Pulmonary artery endothelial cell (primary cell): ENCODE results near the gene LRRFIP2. TPM values are rescaled to one million over a fixed set of nuclear protein-coding genes. Genes with fewer than 3 reads are reported as not detected.

ENCODE experiments used
- DNase-seq: peaks from one replicate; pipeline ENCODE4 v3.0.0-alpha.2; 2011; ENCODE audit warnings: low read depth, low spot score
- total RNA-seq: library from RNA; depleted of rRNA; stranded (reverse); fragments of >200 nt; gene quantifications from 2 replicates; pipeline ENCODE4 v1.2.3, GENCODE V29; 2014

The LRRFIP2 gene
- total RNA-seq, 1 donor from 2014 or later, result 61.3 TPM

DNA sequence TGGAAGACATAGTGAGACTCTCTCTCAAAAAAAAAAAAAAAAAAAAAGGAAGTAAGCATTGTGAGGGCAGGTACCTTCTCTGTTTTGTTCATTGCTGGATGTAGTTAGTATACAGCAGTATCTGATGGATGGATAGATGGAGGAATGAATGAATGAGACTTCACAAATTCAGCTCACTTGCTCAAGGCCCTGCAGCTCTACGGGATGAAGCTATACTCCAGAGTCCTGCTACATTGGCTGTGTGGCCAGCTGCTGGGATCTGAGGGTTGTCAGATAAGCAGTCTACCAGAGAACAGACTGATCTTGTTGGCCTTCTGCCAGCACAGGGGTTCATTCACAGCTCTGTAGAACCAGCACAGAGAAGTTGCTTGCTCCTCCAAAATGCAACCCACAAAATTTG lies 146.1 kb downstream of the LRRFIP2 start:
- no peak for DNase-seq

GRCh38 chr3:37026851-37027250 lies 147.5 kb downstream of the LRRFIP2 start:
- DNase-seq, result no peak

GRCh38 chr3:37025561-37026335 lies 148.6 kb downstream of the LRRFIP2 start:
- DNase-seq, result no peak

GRCh38 chr3:37024820-37025405 lies 149.5 kb downstream of the LRRFIP2 start:
- DNase-seq, result no peak

DNA sequence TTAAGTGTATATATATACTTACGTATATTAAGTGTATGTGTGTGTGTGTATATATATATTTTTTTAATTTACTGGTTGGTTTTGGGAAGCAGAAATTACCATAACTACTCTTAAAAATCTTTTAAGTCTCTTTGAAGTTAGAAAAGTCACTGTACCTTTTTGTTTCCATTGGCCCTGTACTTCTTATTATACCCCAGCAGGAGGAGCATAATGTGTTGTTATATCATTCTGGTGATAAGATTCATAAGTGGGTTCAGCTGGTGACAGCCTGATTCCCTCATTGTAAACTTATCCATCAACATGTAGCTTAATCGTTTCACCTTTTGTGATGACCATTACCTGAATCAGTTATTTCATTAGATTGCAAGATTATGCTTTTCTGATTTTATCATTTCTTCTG lies 150.3 kb downstream of the LRRFIP2 start:
- no peak for DNase-seq

GRCh38 chr3:37017683-37018082 lies 156.7 kb downstream of the LRRFIP2 start:
- DNase-seq, result no peak

DNA sequence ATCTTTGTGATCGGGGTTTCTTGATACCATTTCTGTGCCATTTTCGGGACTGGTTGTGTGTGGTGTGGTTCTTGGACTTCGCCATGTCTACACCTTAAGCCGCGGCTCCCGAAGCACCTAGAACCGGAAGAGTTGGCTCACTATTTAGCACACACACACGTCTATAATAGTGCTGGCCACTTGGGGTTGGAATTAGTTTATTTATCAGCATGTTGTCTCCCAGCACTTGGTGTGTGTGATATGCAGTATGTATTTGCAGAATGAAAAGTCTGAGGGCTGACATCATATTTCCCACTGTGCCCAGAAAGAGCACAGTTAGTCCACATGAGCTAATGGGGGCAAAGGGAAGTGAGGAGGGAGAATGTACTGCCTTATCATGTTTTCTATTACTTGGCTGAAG lies 157.5 kb downstream of the LRRFIP2 start:
- DNase-seq, result no peak

- no peak for DNase-seq
Measured at GRCh38 chr3:37015642-37016041, 158.7 kb downstream of the LRRFIP2 start.

DNA sequence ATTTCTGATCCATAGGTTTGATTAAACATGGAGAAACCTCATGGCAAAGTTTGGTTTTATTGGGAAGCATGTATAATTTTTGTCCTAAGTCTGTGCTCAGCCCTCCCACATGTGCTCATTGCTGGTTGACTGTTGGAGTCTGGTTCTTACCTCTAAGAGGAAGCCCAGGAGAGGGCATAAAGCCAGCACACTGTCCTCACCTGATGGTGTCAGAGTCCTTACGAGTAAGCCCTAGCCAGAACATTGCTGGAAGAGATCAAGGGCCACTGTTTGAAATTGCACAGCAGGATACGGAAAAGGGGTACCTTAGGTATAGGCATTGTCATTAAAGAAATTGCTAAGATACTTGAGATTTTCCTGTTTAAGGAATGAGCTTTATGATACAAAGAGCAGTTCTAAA lies 159.8 kb downstream of the LRRFIP2 start:
- no peak for DNase-seq

Other genes starting within 250 kb of the LRRFIP2 start
- gene TRANK1, start 229.5 kb downstream of the LRRFIP2 start, total RNA-seq, result 7.7 and 14.0 TPM in 2 replicates
- 10.6 and 12.1 TPM in 2 replicates for gene EPM2AIP1, start 181.5 kb downstream of the LRRFIP2 start, total RNA-seq
- gene MLH1, start 181.1 kb downstream of the LRRFIP2 start, total RNA-seq, result 32.5 and 45.7 TPM in 2 replicates
- 45.8 and 88.4 TPM in 2 replicates for gene GOLGA4, start 68.7 kb upstream of the LRRFIP2 start, total RNA-seq